GM12878 (cell line): Measurements from ENCODE around the gene MAOA. TPM values are rescaled to one million over a fixed set of nuclear protein-coding genes. Genes with fewer than 3 reads are reported as not detected.

Experiments
- ATAC-seq: fragments of 200-7000 bp; cut with Tn5 transposase; 3 replicates; pipeline ENCODE4 v1.9.1; 2020; ENCODE audit warnings: mild to moderate bottlenecking, moderate library complexity
- BruUV-seq: library from RNA; stranded (reverse); fragments of 400-500 nt; replicated peaks from 2 replicates; lab custom pipeline; 2021; lab: Mats Ljungman, UMichigan
- CTCF ChIA-PET: fragments of 300-600 bp; sonication (Branson Sonifier 250); formaldehyde crosslinking; extraction: SDS; loops from one replicate; lab custom pipeline; 2021; ENCODE audit warnings: inconsistent platforms; lab: Yijun Ruan, JAX
- POLR2A ChIA-PET: fragments of 350-600 bp; formaldehyde crosslinking; extraction: SDS; loops from one replicate; lab custom pipeline; 2021; ENCODE audit warnings: inconsistent platforms; lab: Charles Lee
- RAD21 ChIA-PET: fragments of 300-600 bp; sonication (Branson Sonifier 250); formaldehyde crosslinking; loops from one replicate; lab custom pipeline; 2023; ENCODE audit warnings: antibody characterized with exemption; ENCODE audit not compliant: unreplicated experiment; lab: Charles Lee
- SMC1A ChIA-PET: fragments of 300-600 bp; sonication (Branson Sonifier 250); formaldehyde crosslinking; loops from one replicate; lab custom pipeline; 2023; ENCODE audit not compliant: unreplicated experiment, uncharacterized antibody; lab: Charles Lee
- DNase-seq: peaks from one replicate; pipeline ENCODE4 v3.0.0-alpha.2; 2011; ENCODE audit warnings: low read depth, low spot score
- FAIRE-seq: peaks from 3 replicates; lab custom pipeline; 2011; peaks lifted over from hg19 to GRCh38; lab: Jason Lieb, UNC
- H2AFZ ChIP-seq: 2 replicates; pipeline ENCODE4 v1.6.0; 2011; ENCODE audit warnings: low read depth, low read length, control low read depth; ENCODE audit not compliant: control insufficient read depth
- H3K27ac ChIP-seq: 2 replicates; pipeline ENCODE4 v1.5.1; 2011; ENCODE audit warnings: control low read depth; ENCODE audit not compliant: control insufficient read depth, insufficient read depth
- H3K27me3 ChIP-seq, 2 experiments: replicated peaks in 1 of 2; 2 replicates each; pipeline versions ENCODE4 v1.6.0 to v1.6.1; 2011; ENCODE audit warnings: low read length in 1 of 2; ENCODE audit not compliant: control insufficient read depth in 2 of 2, insufficient read depth in 2 of 2
- H3K36me3 ChIP-seq, 2 experiments: 2 replicates each; pipeline ENCODE4 v1.5.1; 2011; ENCODE audit warnings: low read length in 1 of 2; ENCODE audit not compliant: control insufficient read depth in 2 of 2, insufficient read depth in 2 of 2
- H3K4me1 ChIP-seq: 2 replicates; pipeline ENCODE4 v1.6.1; 2011; ENCODE audit warnings: mild to moderate bottlenecking, low read length, moderate library complexity, mixed read lengths; ENCODE audit not compliant: control insufficient read depth, insufficient read depth
- H3K4me2 ChIP-seq: 2 replicates; pipeline ENCODE4 v1.6.0; 2011; ENCODE audit warnings: control low read depth; ENCODE audit not compliant: control insufficient read depth, insufficient read depth
- H3K4me3 ChIP-seq: fragments of 200-600 bp; sonication (generic); 2 replicates; pipeline ENCODE4 v1.5.1; 2016
- H3K79me2 ChIP-seq: 2 replicates; pipeline ENCODE4 v1.6.0; 2011; ENCODE audit warnings: low read length; ENCODE audit not compliant: control insufficient read depth, insufficient read depth
- H3K9ac ChIP-seq: 2 replicates; pipeline ENCODE4 v1.8.0; 2011; ENCODE audit warnings: low read length, control low read depth, mixed read lengths; ENCODE audit not compliant: control insufficient read depth, insufficient read depth
- H3K9me3 ChIP-seq: replicated peaks from 3 replicates; pipeline ENCODE4 v1.5.1; 2011; ENCODE audit warnings: mild to moderate bottlenecking, low read length; ENCODE audit not compliant: control insufficient read depth, insufficient read depth
- H4K20me1 ChIP-seq: 2 replicates; pipeline ENCODE4 v1.6.0; 2011; ENCODE audit not compliant: control insufficient read depth, insufficient read depth
- ATF7 ChIP-seq: fragments of 450-650 bp; IDR thresholded peaks from 2 replicates; pipeline ENCODE4 v1.6.1; 2016; ENCODE audit warnings: low read depth, mild to moderate bottlenecking
- BCL3 ChIP-seq: IDR thresholded peaks from 2 replicates; pipeline ENCODE4 v1.6.1; 2011; ENCODE audit warnings: borderline replicate concordance, low read depth, mild to moderate bottlenecking, moderate library complexity, low read length; ENCODE audit not compliant: insufficient read depth, poor library complexity, severe bottlenecking
- BMI1 ChIP-seq: fragments of 450-650 bp; IDR thresholded peaks from 2 replicates; pipeline ENCODE4 v1.6.1; 2016; ENCODE audit warnings: mild to moderate bottlenecking, moderate library complexity, borderline replicate concordance
- CREM ChIP-seq: IDR thresholded peaks from 2 replicates; pipeline ENCODE4 v1.6.1; 2014; ENCODE audit warnings: antibody characterized with exemption, low read depth
- CTCF ChIP-seq, 3 experiments: IDR thresholded peaks in 2 of 3; conservative IDR thresholded peaks in 1 of 3; 2 replicates each; pipeline ENCODE4 v1.5.1; 2011; ENCODE audit warnings: low read depth in 3 of 3, low read length in 3 of 3, mild to moderate bottlenecking in 3 of 3, control low read depth in 2 of 3, moderate library complexity in 2 of 3, inconsistent platforms in 1 of 3, mixed read lengths in 1 of 3; ENCODE audit not compliant: control insufficient read depth in 2 of 3, insufficient read depth in 1 of 3; ENCODE audit errors: extremely low read depth in 1 of 3
- E2F4 ChIP-seq: IDR thresholded peaks from 2 replicates; pipeline ENCODE4 v1.6.1; 2012; ENCODE audit warnings: low read depth, low read length, improper control_type of control experiment
- FOXK2 ChIP-seq: fragments of 450-650 bp; IDR thresholded peaks from 2 replicates; pipeline ENCODE4 v1.6.1; 2017; ENCODE audit warnings: mild to moderate bottlenecking, moderate library complexity
- FOXM1 ChIP-seq: IDR thresholded peaks from 2 replicates; pipeline ENCODE4 v1.6.1; 2012; ENCODE audit warnings: low read depth, mild to moderate bottlenecking, inconsistent platforms, low read length, moderate library complexity
- MLLT1 ChIP-seq: fragments of 450-650 bp; IDR thresholded peaks from 2 replicates; pipeline ENCODE4 v1.6.1; 2016; ENCODE audit warnings: mild to moderate bottlenecking
- MTA3 ChIP-seq: IDR thresholded peaks from 2 replicates; pipeline ENCODE4 v1.6.1; 2012; ENCODE audit warnings: low read length, inconsistent platforms, borderline replicate concordance
- NFXL1 ChIP-seq: fragments of 450-650 bp; IDR thresholded peaks from 2 replicates; pipeline ENCODE4 v1.6.1; 2017; ENCODE audit warnings: antibody characterized with exemption, mild to moderate bottlenecking, borderline replicate concordance
- RFX5 ChIP-seq: IDR thresholded peaks from 2 replicates; pipeline ENCODE4 v1.6.1; 2011; ENCODE audit warnings: low read depth, low read length, improper control_type of control experiment
- STAT1 ChIP-seq: fragments of 450-650 bp; conservative IDR thresholded peaks from 2 replicates; pipeline ENCODE4 v1.6.1; 2014; ENCODE audit warnings: antibody characterized with exemption, mild to moderate bottlenecking
- SUZ12 ChIP-seq: fragments of 200-600 bp; sonication (generic); IDR thresholded peaks from one replicate; pipeline ENCODE4 v1.6.1; 2018; ENCODE audit warnings: antibody characterized with exemption, mild to moderate bottlenecking; ENCODE audit not compliant: unreplicated experiment
- TCF7 ChIP-seq: IDR thresholded peaks from 2 replicates; pipeline ENCODE4 v1.6.1; 2014; ENCODE audit warnings: antibody characterized with exemption, borderline replicate concordance
- ZNF274 ChIP-seq: IDR thresholded peaks from one replicate; pipeline ENCODE4 v1.8.0; 2011; ENCODE audit not compliant: insufficient read length, insufficient read depth
- WGBS: methylation state at CpG from one replicate; pipeline ENCODE4 v1.1.6; 2016; ENCODE audit warnings: low lambda C conversion rate; ENCODE audit not compliant: insufficient replicate concordance, insufficient coverage; ENCODE audit errors: missing lambda C conversion rate; 5-methylcytosine and 5-hydroxymethylcytosine counted together
- in situ Hi-C: fragments of 300-500 bp; cut with MboI; formaldehyde crosslinking; loops from 9 replicates; pipeline ENCODE4 v1.14.3; 2018; ENCODE audit warnings: mixed read lengths
- intact Hi-C: fragments of 100-400 bp; cut with micrococcal nuclease; formaldehyde crosslinking; loops from one replicate; pipeline ENCODE4 v1.14.2; 2022; ENCODE audit not compliant: unreplicated experiment
- polyA plus RNA-seq, 11 experiments: library from polyadenylated mRNA; depleted of rRNA in 4 of 11; unstranded in 6 of 11; stranded (reverse) in 5 of 11; fragments of >200 nt; fragmentation: Nextera tagmentation in 4 of 11; fragmentation: Illumina TruSeq in 1 of 11; extraction: Ambion mirVana in 4 of 11; extraction: Trizol in 1 of 11; gene quantifications; 1 replicate in 1 of 11; 2 replicates in 10 of 11; pipeline versions ENCODE4 v1.2.1 to v1.2.3, GENCODE V29; 2011 to 2016; ENCODE audit warnings: inconsistent platforms in 2 of 11, missing spikeins in 2 of 11, low read depth in 1 of 11
- total RNA-seq, 4 experiments: library from RNA; depleted of rRNA in 3 of 4; stranded (reverse); fragments of >200 nt in 3 of 4; fragmentation: Illumina TruSeq in 1 of 4; extraction: Trizol in 1 of 4; gene quantifications; 2 replicates each; pipeline versions ENCODE4 v1.2.1 to v1.2.3, GENCODE V29; 2013 to 2021
- TF ChIP-seq, protein P1 (sequence below): IDR thresholded peaks from 2 replicates; pipeline ENCODE4 v1.6.1; 2011; ENCODE audit warnings: low read depth, low read length, improper control_type of control experiment, borderline replicate concordance

The MAOA gene
- total and polyA plus RNA-seq, 10 of the 15 experiments (the other 5 are each of a cell fraction or from before 2014, with no cell fraction given) = 0.02 to 0.51 (median 0.08) TPM; not detected in 7

DNA sequence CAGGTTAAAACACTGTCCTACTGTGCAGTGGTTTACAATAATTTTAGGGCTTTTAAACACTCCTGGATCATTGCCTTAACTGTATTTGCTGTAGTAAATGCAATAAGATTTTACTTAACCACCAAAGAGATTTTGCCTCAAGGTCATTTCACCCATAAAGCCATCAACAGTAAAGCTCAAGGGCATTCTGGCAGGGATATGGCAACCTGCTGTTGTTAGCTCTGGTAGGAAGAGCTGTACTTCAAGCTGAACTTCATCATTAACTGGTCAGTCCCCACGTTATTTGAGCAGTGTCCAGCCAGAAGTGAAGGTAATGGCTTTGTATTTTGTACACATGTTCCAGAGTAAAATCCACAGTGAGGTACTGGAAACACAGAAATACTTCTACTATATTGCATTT lies 26.9 kb upstream of the MAOA start:
- FAIRE-seq = no peak
- BruUV-seq = no TSS peak
- Histone ChIP-seq H3K27ac (no peak overlapping the region), H3K9me3 (no peaks in the 10 kb centered on the region), H3K9ac (no peak overlapping the region), H2AFZ (no peak overlapping the region), H3K4me3 (no peak overlapping the region), H3K79me2 (no peaks in the 10 kb centered on the region), H3K27me3 (no peaks in the 10 kb centered on the region), H3K36me3 (no peaks in the 10 kb centered on the region), H3K4me2 (no peak overlapping the region), H4K20me1 (no peaks in the 10 kb centered on the region), H3K4me1 (no peaks in the 10 kb centered on the region)
- in situ Hi-C loops = no loop called here
- ChIA-PET RAD21 (no interaction called here), CTCF (no interaction called here), POLR2A (no interaction called here), SMC1A (interaction anchor here (1.0 kb wide), 1 partner anchor 15 kb away, joined by 3 read pairs; no protein-coding TSS in a partner anchor)
- intact Hi-C loops = no loop called here
- 0% methylated on average over 1 of the region's 1 CpG for WGBS
- ATAC-seq = no peak
- TF ChIP-seq MTA3 (no peak), ATF7 (no peak), E2F4 (no peak), CREM (no peak), MLLT1 (no peak), TCF7 (no peak), FOXM1 (no peak), SUZ12 (no peak), BCL3 (no peak), STAT1 (no peak), BMI1 (no peak), NFXL1 (no peak), FOXK2 (no peak), ZNF274 (no peak), CTCF (IDR thresholded peaks at IDR 0.05 in 2 of 3, conservative IDR thresholded peaks at IDR 0.05 in 1 of 3; ENCODE audit: control insufficient read depth in 2 of 3, extremely low read depth in 1 of 3, insufficient read depth in 1 of 3, low read depth in 3 of 3, low read length in 3 of 3) (no peak), RFX5 (no peak)
- TF ChIP-seq, protein P1, sequence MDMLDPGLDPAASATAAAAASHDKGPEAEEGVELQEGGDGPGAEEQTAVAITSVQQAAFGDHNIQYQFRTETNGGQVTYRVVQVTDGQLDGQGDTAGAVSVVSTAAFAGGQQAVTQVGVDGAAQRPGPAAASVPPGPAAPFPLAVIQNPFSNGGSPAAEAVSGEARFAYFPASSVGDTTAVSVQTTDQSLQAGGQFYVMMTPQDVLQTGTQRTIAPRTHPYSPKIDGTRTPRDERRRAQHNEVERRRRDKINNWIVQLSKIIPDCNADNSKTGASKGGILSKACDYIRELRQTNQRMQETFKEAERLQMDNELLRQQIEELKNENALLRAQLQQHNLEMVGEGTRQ = no peak
- no peak for DNase-seq
